SK-N-SH (cell line): Measurements from ENCODE around the gene PRKCA.

Source experiments
- EP300 ChIP-seq, 2 experiments: IDR thresholded peaks; 2 replicates each; pipeline versions ENCODE4 v1.4.0 to v1.6.1; 2012; ENCODE audit warnings: borderline replicate concordance in 1 of 2, low read depth in 1 of 2, low read length in 1 of 2
- JUND ChIP-seq: IDR thresholded peaks from 2 replicates; pipeline ENCODE4 v1.4.0; 2012
- POLR2AphosphoS5 ChIP-seq: IDR thresholded peaks from 2 replicates; pipeline ENCODE4 v1.6.1; 2012; ENCODE audit warnings: low read depth, low read length
- RAD21 ChIP-seq: IDR thresholded peaks from 2 replicates; pipeline ENCODE4 v1.6.1; 2012; ENCODE audit warnings: mild to moderate bottlenecking, low read length
- YY1 ChIP-seq: IDR thresholded peaks from 2 replicates; pipeline ENCODE4 v1.4.0; 2012; ENCODE audit warnings: low read depth, mild to moderate bottlenecking
- TF ChIP-seq, protein P1 (sequence below): fragments of 200-600 bp; sonication (generic); IDR thresholded peaks from 2 replicates; pipeline ENCODE4 v1.6.1; 2017; ENCODE audit warnings: antibody characterized with exemption, mild to moderate bottlenecking, moderate library complexity
- TF ChIP-seq, protein P2 (sequence below): fragments of 150-350 bp; IDR thresholded peaks from 2 replicates; pipeline ENCODE4 v1.6.1; 2017; ENCODE audit warnings: antibody characterized with exemption, low read length, low read depth, borderline replicate concordance

DNA sequence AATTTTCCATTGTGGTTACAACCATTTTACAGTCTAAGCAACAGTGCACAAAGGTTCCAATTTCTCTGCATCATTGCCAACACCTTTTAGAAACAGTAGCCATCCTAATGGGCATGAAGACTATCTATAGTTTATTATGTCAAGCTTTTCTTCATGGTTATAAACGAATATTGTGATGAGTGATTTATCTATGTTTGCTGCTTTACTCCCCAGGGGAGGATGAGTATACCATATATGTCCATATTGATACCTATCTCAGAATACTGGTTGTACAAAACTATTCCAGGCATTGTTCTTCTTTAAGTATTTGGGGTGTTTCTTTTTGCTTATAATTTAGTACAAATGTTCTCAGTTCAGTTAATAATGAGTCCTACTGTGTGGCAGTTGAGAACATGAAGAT is 98.3 kb downstream of the PRKCA start:
- TF ChIP-seq JUND: no peak
- no peak for TF ChIP-seq EP300 (IDR thresholded peaks at IDR 0.05; ENCODE audit: borderline replicate concordance in 1 of 2, low read depth in 1 of 2, low read length in 1 of 2)
- TF ChIP-seq, protein P1, sequence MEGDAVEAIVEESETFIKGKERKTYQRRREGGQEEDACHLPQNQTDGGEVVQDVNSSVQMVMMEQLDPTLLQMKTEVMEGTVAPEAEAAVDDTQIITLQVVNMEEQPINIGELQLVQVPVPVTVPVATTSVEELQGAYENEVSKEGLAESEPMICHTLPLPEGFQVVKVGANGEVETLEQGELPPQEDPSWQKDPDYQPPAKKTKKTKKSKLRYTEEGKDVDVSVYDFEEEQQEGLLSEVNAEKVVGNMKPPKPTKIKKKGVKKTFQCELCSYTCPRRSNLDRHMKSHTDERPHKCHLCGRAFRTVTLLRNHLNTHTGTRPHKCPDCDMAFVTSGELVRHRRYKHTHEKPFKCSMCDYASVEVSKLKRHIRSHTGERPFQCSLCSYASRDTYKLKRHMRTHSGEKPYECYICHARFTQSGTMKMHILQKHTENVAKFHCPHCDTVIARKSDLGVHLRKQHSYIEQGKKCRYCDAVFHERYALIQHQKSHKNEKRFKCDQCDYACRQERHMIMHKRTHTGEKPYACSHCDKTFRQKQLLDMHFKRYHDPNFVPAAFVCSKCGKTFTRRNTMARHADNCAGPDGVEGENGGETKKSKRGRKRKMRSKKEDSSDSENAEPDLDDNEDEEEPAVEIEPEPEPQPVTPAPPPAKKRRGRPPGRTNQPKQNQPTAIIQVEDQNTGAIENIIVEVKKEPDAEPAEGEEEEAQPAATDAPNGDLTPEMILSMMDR: no peak
- TF ChIP-seq YY1: no peak
- no peak for TF ChIP-seq POLR2AphosphoS5
- TF ChIP-seq, protein P2, sequence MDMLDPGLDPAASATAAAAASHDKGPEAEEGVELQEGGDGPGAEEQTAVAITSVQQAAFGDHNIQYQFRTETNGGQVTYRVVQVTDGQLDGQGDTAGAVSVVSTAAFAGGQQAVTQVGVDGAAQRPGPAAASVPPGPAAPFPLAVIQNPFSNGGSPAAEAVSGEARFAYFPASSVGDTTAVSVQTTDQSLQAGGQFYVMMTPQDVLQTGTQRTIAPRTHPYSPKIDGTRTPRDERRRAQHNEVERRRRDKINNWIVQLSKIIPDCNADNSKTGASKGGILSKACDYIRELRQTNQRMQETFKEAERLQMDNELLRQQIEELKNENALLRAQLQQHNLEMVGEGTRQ: no peak
- no peak for TF ChIP-seq RAD21
